Left ventricle myocardium inferior (tissue), 1 donor: ENCODE data around the gene KARS1. TPM values are rescaled to one million over a fixed set of nuclear protein-coding genes. Genes with fewer than 3 reads are reported as not detected.

Source experiments
- DNase-seq: peaks from one replicate; pipeline ENCODE4 v3.0.0-alpha.2; 2020
- H3K27ac ChIP-seq: fragments of 200-600 bp; replicated peaks from 2 replicates; pipeline ENCODE4 v1.8.0; 2021
- H3K27me3 ChIP-seq: fragments of 200-600 bp; 2 replicates; pipeline ENCODE4 v1.8.0; 2021; ENCODE audit warnings: low read depth
- H3K36me3 ChIP-seq: fragments of 200-600 bp; 2 replicates; pipeline ENCODE4 v1.8.0; 2021
- H3K4me1 ChIP-seq: fragments of 200-600 bp; 2 replicates; pipeline ENCODE4 v1.8.0; 2021
- H3K4me3 ChIP-seq: fragments of 200-600 bp; 2 replicates; pipeline ENCODE4 v1.8.0; 2021; ENCODE audit warnings: mild to moderate bottlenecking, moderate library complexity
- H3K9me3 ChIP-seq: fragments of 200-600 bp; replicated peaks from 2 replicates; pipeline ENCODE4 v1.8.0; 2021
- intact Hi-C: fragments of 100-400 bp; cut with micrococcal nuclease; formaldehyde crosslinking; loops from one replicate; pipeline ENCODE4 v1.11.0; 2022
- long read RNA-seq: library from polyadenylated mRNA; unstranded; transcript quantifications from one replicate; pipeline ENCODE4 v2.0.0, GENCODE V29; 2021
- total RNA-seq: library from RNA; stranded (reverse); fragmentation: NEBNext Ultra II Directional; extraction: Animal tissue kit (Norgen Biotek cat#: 25700); gene quantifications from one replicate; pipeline ENCODE4 v1.2.1, GENCODE V29; 2021
- TF ChIP-seq, protein P1 (sequence below): fragments of 200-600 bp; IDR thresholded peaks from 2 replicates; pipeline ENCODE4 v1.8.0; 2021; ENCODE audit warnings: antibody characterized with exemption, mild to moderate bottlenecking, borderline replicate concordance
- donor health status: DM: no; HTN: yes; CAD: no; lungs with severe emphysema.

KARS1 gene
- 127 TPM for total RNA-seq
- long read RNA-seq, transcript KARS-202 (15 exons, 2,421 nt), result minor isoform, 38 of 147 reads
- long read RNA-seq, transcript KARS-201 (14 exons, 2,005 nt), result major isoform, 94 of 147 reads
- long read RNA-seq, partial matches to known transcripts, result 2 of 147 reads
- long read RNA-seq, other reads (novel, unspliced or antisense), result 13 of 147 reads

DNA sequence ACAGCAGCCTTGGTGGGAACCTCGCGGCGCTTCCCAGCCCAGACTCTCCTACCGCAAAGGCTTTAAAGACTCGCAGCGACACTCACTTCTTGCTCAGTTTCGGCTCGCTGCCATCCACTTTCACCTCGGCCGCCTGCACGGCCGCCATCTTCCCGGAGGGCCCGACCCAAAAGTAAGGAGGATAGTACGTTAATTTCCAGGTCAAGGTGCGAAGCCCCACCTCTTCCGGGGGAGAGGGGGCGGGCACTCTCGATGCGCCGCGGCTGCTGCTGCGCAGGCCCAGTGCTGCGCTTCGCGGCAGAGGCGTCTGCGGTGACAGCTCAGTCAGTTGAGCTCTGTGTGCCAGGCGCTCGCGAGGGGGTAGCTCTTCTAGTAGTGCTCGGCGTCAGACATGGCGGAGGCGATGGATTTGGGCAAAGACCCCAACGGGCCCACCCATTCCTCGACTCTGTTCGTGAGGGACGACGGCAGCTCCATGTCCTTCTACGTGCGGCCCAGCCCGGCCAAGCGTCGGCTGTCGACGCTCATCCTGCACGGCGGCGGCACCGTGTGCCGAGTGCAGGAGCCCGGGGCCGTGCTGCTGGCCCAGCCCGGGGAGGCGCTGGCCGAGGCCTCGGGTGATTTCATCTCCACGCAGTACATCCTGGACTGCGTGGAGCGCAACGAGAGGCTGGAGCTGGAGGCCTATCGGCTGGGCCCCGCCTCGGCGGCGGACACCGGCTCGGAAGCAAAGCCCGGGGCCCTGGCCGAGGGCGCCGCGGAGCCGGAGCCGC lies at the start of gene KARS1, which contains the start of gene TERF2IP:
Gene KARS1 (minus strand): TSS at position 174 of the 773 bp plus-strand sequence. CDS start 26 bp downstream, at position 148.
Gene TERF2IP (plus strand): TSS at position 282 of the 773 bp plus-strand sequence. CDS start 110 bp downstream, at position 392.
- H3K9me3 ChIP-seq, result no peaks in the 10 kb centered on the region
- peaks cover 91% of the 10 kb centered on the region for H3K4me1 ChIP-seq
- peaks cover 24% of the 10 kb centered on the region for H3K36me3 ChIP-seq
- DNase-seq, result peak; percentile 92
- no peaks in the 10 kb centered on the region for H3K27me3 ChIP-seq
- H3K27ac ChIP-seq, result peak within 1 kb of the TSS; percentile 96
- TF ChIP-seq, protein P1, sequence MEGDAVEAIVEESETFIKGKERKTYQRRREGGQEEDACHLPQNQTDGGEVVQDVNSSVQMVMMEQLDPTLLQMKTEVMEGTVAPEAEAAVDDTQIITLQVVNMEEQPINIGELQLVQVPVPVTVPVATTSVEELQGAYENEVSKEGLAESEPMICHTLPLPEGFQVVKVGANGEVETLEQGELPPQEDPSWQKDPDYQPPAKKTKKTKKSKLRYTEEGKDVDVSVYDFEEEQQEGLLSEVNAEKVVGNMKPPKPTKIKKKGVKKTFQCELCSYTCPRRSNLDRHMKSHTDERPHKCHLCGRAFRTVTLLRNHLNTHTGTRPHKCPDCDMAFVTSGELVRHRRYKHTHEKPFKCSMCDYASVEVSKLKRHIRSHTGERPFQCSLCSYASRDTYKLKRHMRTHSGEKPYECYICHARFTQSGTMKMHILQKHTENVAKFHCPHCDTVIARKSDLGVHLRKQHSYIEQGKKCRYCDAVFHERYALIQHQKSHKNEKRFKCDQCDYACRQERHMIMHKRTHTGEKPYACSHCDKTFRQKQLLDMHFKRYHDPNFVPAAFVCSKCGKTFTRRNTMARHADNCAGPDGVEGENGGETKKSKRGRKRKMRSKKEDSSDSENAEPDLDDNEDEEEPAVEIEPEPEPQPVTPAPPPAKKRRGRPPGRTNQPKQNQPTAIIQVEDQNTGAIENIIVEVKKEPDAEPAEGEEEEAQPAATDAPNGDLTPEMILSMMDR, result no peak
- peak within 1 kb of the TSS; percentile 97 for H3K4me3 ChIP-seq
- intact Hi-C loops, result loop anchor here (10.0 kb wide), 1 partner anchor 117 kb away; no protein-coding TSS in a partner anchor

DNA sequence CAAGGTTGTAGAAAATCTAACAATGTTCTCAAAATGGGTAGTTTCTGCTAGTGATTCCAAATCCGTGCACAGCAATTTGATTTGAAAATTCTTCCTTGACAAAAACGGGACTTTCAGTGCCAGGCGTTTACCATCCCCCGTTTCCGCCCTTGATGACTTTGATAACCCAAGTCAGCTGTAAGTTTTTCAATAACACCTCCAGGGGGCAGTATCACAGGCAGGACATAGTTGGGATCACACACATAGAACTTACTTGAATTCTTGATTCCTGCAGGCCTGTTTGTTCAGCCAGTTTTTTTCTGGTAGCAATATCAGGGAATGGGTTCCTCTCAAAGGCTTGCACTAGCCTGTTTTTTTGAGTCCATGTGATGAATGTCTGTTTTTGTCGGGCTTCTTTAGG lies 48.2 kb upstream of the KARS1 start:
- no peak overlapping the region for H3K27ac ChIP-seq
- TF ChIP-seq, protein P1, result no peak
- no peaks in the 10 kb centered on the region for H3K4me1 ChIP-seq
- no peak overlapping the region for H3K4me3 ChIP-seq
- H3K36me3 ChIP-seq, result no peaks in the 10 kb centered on the region
- intact Hi-C loops, result loop anchor here (10.0 kb wide), 1 partner anchor 61 kb away; no protein-coding TSS in a partner anchor
- H3K9me3 ChIP-seq, result no peaks in the 10 kb centered on the region
- no peaks in the 10 kb centered on the region for H3K27me3 ChIP-seq
- no peak for DNase-seq

DNA sequence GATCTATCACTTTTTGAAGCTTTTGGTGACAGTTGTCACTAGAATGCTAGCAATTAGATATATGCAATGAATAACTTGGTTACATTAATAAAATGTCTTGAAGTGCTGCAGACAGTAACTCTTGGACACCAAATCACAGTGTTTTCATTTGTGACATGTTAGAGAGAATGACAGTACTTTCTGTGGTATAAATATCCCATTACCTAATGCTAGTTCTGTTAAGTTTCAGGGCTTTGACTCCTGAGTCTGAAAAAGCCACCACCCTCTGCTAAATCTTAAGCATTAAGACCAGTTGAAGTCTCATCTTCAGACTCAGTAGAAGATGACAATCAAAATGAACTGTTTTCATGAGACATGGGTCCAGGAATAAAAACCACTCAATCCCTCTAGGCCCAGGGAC lies 39.9 kb upstream of the KARS1 start:
- TF ChIP-seq, protein P1, result no peak
- intact Hi-C loops, result no loop called here
- H3K4me3 ChIP-seq, result no peak overlapping the region
- no peaks in the 10 kb centered on the region for H3K36me3 ChIP-seq
- H3K27ac ChIP-seq, result no peak overlapping the region
- no peak for DNase-seq
- H3K9me3 ChIP-seq, result no peaks in the 10 kb centered on the region
- peaks cover 10% of the 10 kb centered on the region for H3K4me1 ChIP-seq
- no peaks in the 10 kb centered on the region for H3K27me3 ChIP-seq

DNA sequence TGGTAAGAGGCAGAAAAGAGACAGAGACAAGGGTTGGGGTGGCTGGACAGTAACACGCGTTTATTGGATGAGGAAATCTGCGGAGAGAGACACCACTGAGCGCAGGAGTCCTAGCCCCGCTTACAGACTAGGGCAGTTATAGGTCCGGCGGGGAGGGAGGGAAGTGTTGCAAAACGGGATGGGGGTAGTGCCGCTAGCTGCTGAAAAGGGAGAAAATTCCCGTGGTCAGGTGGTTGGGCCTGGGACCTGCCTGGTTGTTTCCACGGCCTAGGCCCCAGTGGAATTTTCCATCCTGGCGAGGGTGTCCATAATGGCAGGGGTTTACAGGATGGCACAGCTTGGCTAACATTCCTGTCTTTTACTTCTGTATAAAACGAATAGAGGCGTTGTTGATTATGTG lies 34.8 kb upstream of the KARS1 start:
- H3K36me3 ChIP-seq, result no peaks in the 10 kb centered on the region
- intact Hi-C loops, result no loop called here

DNA sequence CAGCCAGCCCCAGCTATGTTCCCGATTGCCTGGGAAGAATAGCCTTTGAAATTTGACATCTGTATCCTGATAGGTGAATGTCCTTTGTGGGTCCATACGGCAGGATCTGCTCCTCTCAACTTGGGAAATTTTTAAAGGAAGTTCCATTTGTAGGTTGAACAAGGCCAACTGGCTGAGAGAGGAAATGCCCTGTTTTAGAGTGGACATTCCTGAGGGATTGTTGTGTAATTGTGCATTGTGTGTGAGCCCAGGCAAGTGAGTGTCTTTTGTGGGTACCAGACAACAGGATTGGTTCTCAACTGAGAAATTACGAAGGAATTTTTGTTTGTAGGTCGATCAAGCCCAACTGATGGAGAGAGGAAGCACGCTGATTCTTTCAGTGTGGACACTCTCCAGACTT lies 31.9 kb upstream of the KARS1 start:
- peak overlapping the region; percentile 50 for H3K27ac ChIP-seq
- no peak for DNase-seq
- TF ChIP-seq, protein P1, result no peak
- intact Hi-C loops, result no loop called here
- H3K36me3 ChIP-seq, result no peaks in the 10 kb centered on the region
- H3K4me1 ChIP-seq, result no peaks in the 10 kb centered on the region
- no peaks in the 10 kb centered on the region for H3K27me3 ChIP-seq
- H3K9me3 ChIP-seq, result no peaks in the 10 kb centered on the region
- no peak overlapping the region for H3K4me3 ChIP-seq

More for the DNA sequence above, 34.8 kb upstream of the KARS1 start:
- Histone ChIP-seq H3K27me3 (no peaks in the 10 kb centered on the region), H3K4me1 (peaks cover 10% of the 10 kb centered on the region), H3K4me3 (no peak overlapping the region), H3K9me3 (no peaks in the 10 kb centered on the region), H3K27ac (no peak overlapping the region)
- TF ChIP-seq, protein P1, result no peak
- no peak for DNase-seq
